Kidney (tissue), 14 donors: ENCODE results near the gene ZNHIT2. TPM values are rescaled to one million over a fixed set of nuclear protein-coding genes. Genes with fewer than 3 reads are reported as not detected.

Source experiments
- DNase-seq, 5 donors: peaks; one replicate each; pipeline ENCODE4 v3.0.0-alpha.2; 2013 to 2020
- FAIRE-seq: peaks from 2 replicates; lab custom pipeline; 2012; peaks lifted over from hg19 to GRCh38; lab: Jason Lieb, UNC
- H3K27ac ChIP-seq, 2 donors: one replicate each; pipeline ENCODE4 v1.7.0; 2013; ENCODE audit warnings: low read depth in 2 of 2, low read length in 2 of 2, inconsistent platforms in 1 of 2
- H3K27me3 ChIP-seq: one replicate; pipeline ENCODE4 v1.7.1; 2013; ENCODE audit warnings: low read length, inconsistent platforms; ENCODE audit not compliant: control insufficient read depth, insufficient read depth
- H3K36me3 ChIP-seq, 3 donors: one replicate each; pipeline versions ENCODE4 v1.7.0 to v1.7.1; 2013; ENCODE audit warnings: low read length in 3 of 3, control low read depth in 1 of 3, inconsistent platforms in 1 of 3; ENCODE audit not compliant: insufficient read depth in 3 of 3, control insufficient read depth in 2 of 3
- H3K4me1 ChIP-seq, 3 donors: one replicate each; pipeline versions ENCODE4 v1.7.0 to v1.7.1; 2013; ENCODE audit warnings: low read length in 3 of 3, inconsistent platforms in 1 of 3, low read depth in 1 of 3; ENCODE audit not compliant: control insufficient read depth in 2 of 3, insufficient read depth in 2 of 3
- H3K4me3 ChIP-seq, 3 donors: one replicate each; pipeline versions ENCODE4 v1.7.0 to v1.8.1; 2013; ENCODE audit warnings: low read length in 3 of 3, control low read depth in 1 of 3, inconsistent platforms in 1 of 3
- H3K9ac ChIP-seq, 3 donors: one replicate each; pipeline versions ENCODE4 v1.7.0 to v1.7.1; 2013; ENCODE audit warnings: low read length in 3 of 3, control low read depth in 1 of 3, inconsistent platforms in 1 of 3
- H3K9me3 ChIP-seq, 3 donors: one replicate each; pipeline versions ENCODE4 v1.7.0 to v1.7.1; 2013; ENCODE audit warnings: low read length in 3 of 3, control low read depth in 1 of 3, inconsistent platforms in 1 of 3; ENCODE audit not compliant: control insufficient read depth in 2 of 3, insufficient read depth in 1 of 3
- intact Hi-C: fragments of 100-400 bp; cut with DNase I; formaldehyde crosslinking; loops from one replicate; pipeline ENCODE4 v1.11.1; 2022
- polyA plus RNA-seq: library from polyadenylated mRNA; stranded (reverse); fragments of 350-450 nt; fragmentation: Illumina TruSeq; extraction: RNeasy Lipid Tissue Mini Kit (QIAGEN cat#74804); gene quantifications from one replicate; pipeline ENCODE4 v1.2.3, GENCODE V29; 2014; ENCODE audit warnings: low read depth, low replicate concordance; ENCODE audit not compliant: insufficient read depth
- total RNA-seq: library from RNA; stranded (reverse); fragmentation: NEBNext Ultra II Directional; extraction: Animal tissue kit (Norgen Biotek cat#: 25700); gene quantifications from one replicate; pipeline ENCODE4 v1.2.1, GENCODE V29; 2021
- TF ChIP-seq, protein P1 (sequence below): IDR thresholded peaks from 3 replicates; pipeline ENCODE4 v1.5.1; 2012; ENCODE audit warnings: mild to moderate bottlenecking, moderate library complexity, borderline replicate concordance; ENCODE audit not compliant: insufficient read depth; ENCODE audit errors: extremely low read depth
- donor health status: control.
- donor health status: control.
- donor health status: control.
- donor health status: control.
- donor health status: control.
- donor health status: DM: yes; HTN: yes; CAD: no.
- donor health status: Normal renal cell carcinoma (clear cell type).

The ZNHIT2 gene
- total and polyA plus RNA-seq, 2 donors from 2014 or later = 14.0 to 21.1 TPM

GRCh38 chr11:65111744-65112545 lies 5.6 kb downstream of the ZNHIT2 start, which contains the start of gene TM7SF2:
TM7SF2 (plus strand) TSS chr11:65111872; CDS start chr11:65112016, 144 bp downstream.
- FAIRE-seq (peak; percentile 83), DNase-seq (peak; percentile 96 to 99 (median 98))

DNA sequence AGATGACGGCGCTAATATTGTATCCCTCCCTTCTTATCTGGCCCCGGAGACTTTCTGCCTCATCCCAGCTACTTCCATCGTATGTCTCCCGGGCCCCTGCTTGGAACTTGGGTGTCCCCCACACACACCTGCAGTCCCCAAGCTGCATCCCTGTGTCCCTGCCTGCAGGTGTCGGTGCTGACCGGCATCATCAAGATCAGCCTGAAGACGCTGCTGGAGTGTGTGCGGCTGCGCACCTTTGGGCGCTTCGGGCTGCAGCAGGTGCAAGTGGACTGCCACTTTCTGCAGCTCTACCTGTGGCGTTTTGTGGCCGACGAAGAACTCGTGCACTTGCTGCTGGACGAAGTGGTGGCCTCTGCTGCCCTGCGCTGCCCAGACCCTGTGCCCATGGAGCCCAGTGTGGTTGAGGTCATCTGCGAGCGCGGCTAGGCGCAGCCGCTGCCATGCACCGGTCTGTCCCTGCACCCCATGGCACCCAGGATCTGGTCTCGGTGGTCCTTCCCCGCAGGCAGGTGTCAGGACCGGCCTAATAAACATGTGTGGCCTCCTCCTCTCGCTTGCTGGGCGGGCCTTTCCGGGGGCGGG lies 6.2 kb downstream of the ZNHIT2 start:
- TF ChIP-seq, protein P1, sequence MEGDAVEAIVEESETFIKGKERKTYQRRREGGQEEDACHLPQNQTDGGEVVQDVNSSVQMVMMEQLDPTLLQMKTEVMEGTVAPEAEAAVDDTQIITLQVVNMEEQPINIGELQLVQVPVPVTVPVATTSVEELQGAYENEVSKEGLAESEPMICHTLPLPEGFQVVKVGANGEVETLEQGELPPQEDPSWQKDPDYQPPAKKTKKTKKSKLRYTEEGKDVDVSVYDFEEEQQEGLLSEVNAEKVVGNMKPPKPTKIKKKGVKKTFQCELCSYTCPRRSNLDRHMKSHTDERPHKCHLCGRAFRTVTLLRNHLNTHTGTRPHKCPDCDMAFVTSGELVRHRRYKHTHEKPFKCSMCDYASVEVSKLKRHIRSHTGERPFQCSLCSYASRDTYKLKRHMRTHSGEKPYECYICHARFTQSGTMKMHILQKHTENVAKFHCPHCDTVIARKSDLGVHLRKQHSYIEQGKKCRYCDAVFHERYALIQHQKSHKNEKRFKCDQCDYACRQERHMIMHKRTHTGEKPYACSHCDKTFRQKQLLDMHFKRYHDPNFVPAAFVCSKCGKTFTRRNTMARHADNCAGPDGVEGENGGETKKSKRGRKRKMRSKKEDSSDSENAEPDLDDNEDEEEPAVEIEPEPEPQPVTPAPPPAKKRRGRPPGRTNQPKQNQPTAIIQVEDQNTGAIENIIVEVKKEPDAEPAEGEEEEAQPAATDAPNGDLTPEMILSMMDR = no peak
- no peak for DNase-seq
- Histone ChIP-seq H3K4me1 (peaks cover 0 to 39% (median 8%) of the 10 kb centered on the region in 3 donors), H3K9ac (no peak overlapping the region), H3K36me3 (peaks cover 0 to 5% (median 0%) of the 10 kb centered on the region in 3 donors), H3K4me3 (no peak overlapping the region), H3K27ac (no peak overlapping the region), H3K27me3 (no peaks in the 10 kb centered on the region), H3K9me3 (no peaks in the 10 kb centered on the region)
- no peak for FAIRE-seq
- intact Hi-C loops = no loop called here

More at GRCh38 chr11:65111744-65112545, 5.6 kb downstream of the ZNHIT2 start, which contains the start of gene TM7SF2:
- H3K4me1 ChIP-seq = peaks cover 0 to 43% (median 10%) of the 10 kb centered on the region in 3 donors
- intact Hi-C loops = no loop called here
- peak within 1 kb of the TSS; percentile 44 to 63 (median 47) for H3K4me3 ChIP-seq
- TF ChIP-seq, protein P1 = no peak
- H3K27ac ChIP-seq = peak within 1 kb of the TSS; percentile 69 to 72
- H3K27me3 ChIP-seq = no peaks in the 10 kb centered on the region
- H3K36me3 ChIP-seq = peaks cover 0 to 6% (median 0%) of the 10 kb centered on the region in 3 donors
- H3K9ac ChIP-seq = peak within 1 kb of the TSS in 2 of 3 donors; percentile 46 to 77
- no peaks in the 10 kb centered on the region for H3K9me3 ChIP-seq

DNA sequence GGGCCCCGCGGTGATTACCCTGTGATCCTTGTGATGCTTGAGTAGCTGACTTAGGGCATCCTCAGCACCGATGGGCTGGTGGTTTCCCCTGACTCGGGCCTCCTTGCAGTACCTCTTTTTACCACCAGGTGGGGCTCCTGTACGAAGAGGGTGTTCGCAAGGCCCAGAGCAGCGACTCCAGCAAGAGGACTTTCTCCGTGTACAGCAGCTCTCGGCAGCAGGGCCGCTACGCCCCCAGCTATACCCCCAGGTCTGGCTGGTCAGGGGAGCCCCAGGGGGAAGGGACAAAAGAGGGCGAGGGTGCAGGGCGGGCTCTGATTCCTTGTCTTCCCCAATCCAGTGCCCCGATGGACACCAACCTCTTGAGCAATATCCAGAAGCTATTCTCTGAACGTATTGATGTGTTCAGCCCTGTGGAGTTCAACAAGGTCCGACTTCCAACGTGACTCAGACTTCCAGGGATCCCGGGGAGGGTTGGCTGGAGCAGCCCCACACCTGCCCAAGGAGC lies 7.1 kb downstream of the ZNHIT2 start:
- H3K4me3 ChIP-seq = no peak overlapping the region
- DNase-seq (peak; percentile 90 to 94 (median 92)), FAIRE-seq (no peak)
- H3K27me3 ChIP-seq = no peaks in the 10 kb centered on the region
- H3K4me1 ChIP-seq = peaks cover 0 to 30% (median 4%) of the 10 kb centered on the region in 3 donors
- H3K9me3 ChIP-seq = no peaks in the 10 kb centered on the region
- H3K9ac ChIP-seq = peak overlapping the region in 1 of 3 donors; percentile 55
- H3K27ac ChIP-seq = no peak overlapping the region
- intact Hi-C loops = no loop called here
- TF ChIP-seq, protein P1 = peak; percentile 100
- H3K36me3 ChIP-seq = peaks cover 0 to 2% (median 0%) of the 10 kb centered on the region in 3 donors
